Activated T-cell treated with anti-CD3 and anti-CD28 coated beads for 4 hours (primary cell): ENCODE results near the gene ATG13.
"Not testable (repeated sequence)": the region's sequence is repeated elsewhere in the genome, so short reads cannot be mapped to it uniquely, and the experiment has no call there.

ENCODE experiments used
- DNase-seq: peaks from one replicate; pipeline ENCODE4 v3.0.0-alpha.2; 2020

The ATG13 gene

GRCh38 chr11:46649180-46649738 lies 31.9 kb downstream of the ATG13 start:
- no peak for DNase-seq

DNA sequence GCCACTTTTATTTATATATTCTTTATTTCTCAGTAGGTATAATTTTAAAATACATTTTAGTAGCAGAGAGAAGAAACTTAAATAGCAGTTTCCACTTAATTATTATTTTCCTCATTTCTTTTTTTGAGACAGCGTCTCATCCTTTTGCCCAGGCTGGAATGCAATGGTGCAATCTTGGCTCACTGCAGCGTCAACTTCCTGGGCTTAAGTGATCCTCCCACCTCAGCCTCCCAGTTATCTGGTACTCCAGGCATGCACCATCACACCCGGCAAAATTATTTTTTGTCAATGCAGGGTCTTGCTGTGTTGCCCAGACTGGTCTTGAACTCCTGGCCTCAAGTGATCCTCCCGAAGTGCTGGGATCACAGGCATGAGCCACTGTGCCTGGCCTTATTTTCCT lies 38.3 kb downstream of the ATG13 start:
- no peak for DNase-seq

DNA sequence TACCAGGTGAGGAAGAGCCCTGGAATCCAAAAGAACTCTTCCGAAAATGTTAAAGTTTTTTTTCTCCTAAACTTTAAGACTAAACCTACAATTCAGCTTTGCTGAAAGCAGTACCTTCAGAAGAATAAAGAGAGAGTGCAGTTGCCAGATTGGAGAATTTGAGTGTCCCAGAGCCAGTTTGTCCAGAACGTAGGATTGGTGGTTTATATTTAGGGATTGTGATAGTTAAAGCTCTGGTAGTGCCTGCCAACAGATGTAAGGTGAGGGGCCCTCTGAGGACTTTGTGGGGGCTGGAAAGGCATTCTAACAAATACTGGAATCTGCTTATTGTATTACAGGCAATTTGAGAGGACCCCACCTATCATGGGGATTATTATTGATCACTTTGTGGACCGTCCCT lies 39.8 kb downstream of the ATG13 start:
- DNase-seq = no peak

GRCh38 chr11:46658259-46658658 lies 40.9 kb downstream of the ATG13 start:
- DNase-seq = no peak

- no peak for DNase-seq
Measured at GRCh38 chr11:46659908-46660307, 42.6 kb downstream of the ATG13 start.

DNA sequence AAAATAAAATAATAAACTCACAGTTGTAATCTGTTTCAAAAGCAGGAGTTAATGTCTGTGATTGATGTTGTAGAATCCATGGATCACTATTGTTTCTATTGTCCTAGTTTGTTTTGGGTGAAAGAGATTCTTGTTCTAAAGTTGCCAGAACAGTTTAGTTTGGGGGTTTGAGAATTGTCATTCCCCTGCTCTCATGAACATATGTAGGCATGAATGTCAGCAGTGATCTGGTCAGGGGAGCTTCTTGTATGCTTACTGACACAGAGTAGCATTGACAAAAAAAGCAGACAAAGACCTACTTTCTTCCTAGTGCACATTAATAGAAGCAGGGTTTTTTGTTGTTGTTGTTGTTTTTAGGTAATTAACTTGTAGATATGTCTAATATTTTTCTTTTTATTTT lies 44.5 kb downstream of the ATG13 start:
- no peak for DNase-seq

DNA sequence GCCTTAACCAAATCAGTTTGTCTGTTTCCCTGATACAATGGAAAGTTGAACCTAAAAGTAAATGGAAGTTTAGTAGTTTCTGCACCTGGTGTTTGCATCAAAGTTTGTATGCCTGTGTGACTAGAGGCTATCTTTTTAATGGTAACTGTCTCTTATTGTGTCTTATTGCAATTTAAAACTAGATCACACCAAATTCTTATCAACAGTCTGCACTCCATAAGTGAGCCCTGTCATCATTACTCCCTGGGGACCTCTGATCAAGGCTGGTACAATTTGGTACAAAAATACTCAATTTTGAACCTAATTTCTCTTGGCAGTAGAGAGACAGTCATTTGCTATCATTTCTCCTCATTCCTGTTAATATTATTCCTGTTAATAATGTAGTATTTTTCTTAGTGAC lies 45.0 kb downstream of the ATG13 start:
- DNase-seq = no peak

GRCh38 chr11:46663277-46663940 lies 46.1 kb downstream of the ATG13 start:
- no peak for DNase-seq

GRCh38 chr11:46664612-46665011 lies 47.3 kb downstream of the ATG13 start:
- no peak for DNase-seq

DNA sequence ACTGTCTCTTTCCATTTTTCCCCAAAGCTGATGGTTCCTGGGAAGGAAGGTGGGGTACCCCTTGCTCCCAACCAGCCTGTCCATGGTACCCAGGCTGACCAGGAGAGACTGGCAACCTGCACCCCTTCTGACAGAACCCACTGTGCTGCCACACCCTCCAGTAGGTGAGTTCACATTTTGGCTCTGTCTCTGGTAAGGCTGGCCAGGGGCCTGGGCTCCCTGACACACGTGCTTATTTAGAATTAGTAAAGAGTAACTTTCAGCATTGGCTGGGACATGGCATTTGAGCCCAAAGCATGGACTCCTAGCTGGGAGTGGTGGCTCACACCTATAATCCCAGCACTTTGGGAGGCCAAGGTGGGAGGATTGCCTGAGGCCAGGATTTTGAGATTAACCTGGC lies 48.0 kb downstream of the ATG13 start:
- no peak for DNase-seq

GRCh38 chr11:46666516-46666915 lies 49.2 kb downstream of the ATG13 start:
- DNase-seq = no peak

GRCh38 chr11:46667043-46667481 lies 49.7 kb downstream of the ATG13 start:
- no peak for DNase-seq

DNA sequence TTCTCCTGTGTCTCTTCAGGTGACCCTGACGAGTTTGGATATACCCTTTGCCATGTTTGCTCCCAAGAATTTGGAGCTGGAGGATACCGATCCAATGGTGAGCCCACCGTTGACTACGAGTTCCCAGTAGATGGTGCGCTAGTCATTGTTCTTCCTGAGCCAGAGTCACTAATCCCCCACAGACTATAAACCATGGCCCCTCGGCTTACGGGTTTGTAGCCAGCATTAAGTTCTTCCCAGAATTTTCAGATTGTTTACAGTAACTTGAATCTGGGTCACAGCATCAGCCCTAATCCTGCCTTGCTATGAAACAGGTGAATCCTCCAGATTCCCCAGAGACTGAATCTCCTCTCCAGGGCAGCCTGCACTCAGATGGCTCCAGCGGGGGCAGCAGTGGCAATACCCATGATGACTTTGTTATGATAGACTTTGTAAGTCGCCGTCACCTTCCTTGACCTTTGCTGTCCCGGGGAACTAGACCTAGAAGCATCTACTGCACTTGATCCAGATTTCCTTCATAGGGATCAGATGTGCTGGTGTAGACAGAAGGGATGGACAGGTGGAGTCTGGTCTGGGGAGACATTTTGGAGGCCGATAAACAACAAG lies 51.2 kb downstream of the ATG13 start:
- DNase-seq = no peak

DNA sequence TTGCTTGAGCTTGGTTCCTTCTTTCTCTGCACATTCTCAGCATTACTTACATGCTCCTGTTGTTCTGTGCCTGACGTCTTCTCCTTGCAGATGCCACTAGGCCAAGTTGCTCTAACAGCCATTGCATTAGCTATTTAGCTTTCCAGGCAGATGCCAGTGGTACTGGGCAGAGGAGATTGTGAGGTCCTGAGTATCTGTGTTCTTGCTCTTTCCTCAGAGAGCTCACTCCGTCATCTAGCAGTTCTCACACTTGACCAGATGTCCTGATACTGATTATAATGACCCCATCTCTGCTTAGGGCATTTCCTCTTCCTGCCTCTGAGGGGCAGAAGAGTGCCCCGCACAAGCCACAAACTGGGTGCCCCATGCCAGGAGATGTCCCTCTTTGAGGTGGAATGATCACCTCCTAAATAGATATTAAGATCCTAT lies 52.4 kb downstream of the ATG13 start:
- no peak for DNase-seq

DNA sequence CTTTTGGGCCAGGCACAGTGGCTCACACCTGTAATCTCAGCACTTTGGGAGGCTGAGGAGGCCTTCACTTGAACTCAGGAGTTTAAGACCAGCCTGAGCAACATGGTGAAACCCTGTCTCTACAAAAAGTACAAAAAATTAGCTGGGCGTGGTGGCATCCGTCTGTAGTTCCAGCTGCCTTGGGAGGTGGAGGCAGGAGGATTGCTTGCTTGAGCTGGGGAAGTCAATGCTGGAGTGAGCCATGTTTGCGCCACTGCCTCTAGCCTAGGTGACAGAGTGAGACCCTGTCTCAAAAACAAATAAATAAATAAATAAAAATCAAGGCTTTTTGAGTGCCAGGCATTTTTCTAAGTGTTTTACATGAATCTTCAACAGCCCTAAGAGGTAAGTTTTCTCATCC lies 53.2 kb downstream of the ATG13 start:
- not testable (repeated sequence) for DNase-seq

GRCh38 chr11:46671958-46672315 lies 54.6 kb downstream of the ATG13 start:
- no peak for DNase-seq

DNA sequence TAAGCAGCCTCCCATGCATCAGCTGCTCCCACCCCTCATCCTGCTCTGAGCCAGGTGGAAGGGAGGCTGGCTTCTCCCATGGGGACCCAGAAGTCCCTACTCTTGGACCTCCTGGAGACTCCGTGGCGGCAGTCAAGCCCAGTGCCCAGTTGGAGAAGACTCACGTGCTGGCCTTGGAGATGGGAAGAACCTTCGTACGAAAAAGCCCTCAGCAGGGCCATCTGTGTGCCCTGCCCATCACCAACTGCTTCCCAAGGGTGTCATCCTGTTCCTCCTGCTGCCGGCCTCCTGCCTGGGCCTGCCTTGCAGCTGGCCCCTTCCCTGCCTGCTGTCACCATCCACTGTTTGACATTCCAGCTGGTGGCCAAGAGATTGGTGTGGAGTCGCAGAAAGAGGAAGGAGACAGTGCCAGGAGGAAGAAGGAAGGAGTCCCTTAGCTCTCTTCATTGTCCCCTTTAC lies 55.1 kb downstream of the ATG13 start:
- DNase-seq = no peak

DNA sequence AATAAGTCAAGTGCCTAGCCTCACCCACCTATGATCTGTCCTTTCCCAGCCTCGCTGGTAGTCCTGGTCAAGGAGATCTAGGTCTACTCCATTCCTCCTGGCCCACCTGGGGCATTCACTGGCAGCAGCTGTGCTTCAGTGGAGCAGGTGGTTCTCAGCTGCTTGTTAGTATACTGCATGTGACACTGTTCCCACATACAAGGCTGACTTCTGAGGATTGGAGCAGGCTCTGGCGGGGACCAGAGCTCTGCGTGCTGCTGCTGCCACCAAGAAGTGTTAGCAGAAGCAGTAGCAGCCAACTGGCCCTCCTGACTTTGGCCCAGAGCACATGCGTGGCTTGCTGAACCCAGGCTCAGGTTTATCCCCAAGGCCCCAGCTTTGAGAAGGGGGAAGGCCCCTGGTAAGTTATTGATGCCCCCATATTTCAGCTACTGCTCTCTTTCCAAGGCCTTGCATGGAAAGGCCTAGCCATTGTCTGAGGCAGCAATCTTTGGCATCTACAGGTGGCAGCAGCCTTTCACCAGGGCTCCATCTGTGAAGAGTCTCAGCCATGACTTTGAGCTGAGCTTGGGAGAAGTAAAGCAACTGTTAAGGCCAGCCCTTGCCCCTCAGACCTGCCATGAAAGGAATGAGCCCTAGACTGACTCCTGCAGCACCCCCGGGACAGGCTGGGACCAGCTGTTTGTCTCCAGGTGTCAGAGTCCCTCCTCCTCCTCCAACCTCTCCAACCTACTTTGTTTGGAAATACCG lies 56.5 kb downstream of the ATG13 start:
- no peak for DNase-seq

GRCh38 chr11:46674463-46675287 lies 57.3 kb downstream of the ATG13 start:
- no peak for DNase-seq

DNA sequence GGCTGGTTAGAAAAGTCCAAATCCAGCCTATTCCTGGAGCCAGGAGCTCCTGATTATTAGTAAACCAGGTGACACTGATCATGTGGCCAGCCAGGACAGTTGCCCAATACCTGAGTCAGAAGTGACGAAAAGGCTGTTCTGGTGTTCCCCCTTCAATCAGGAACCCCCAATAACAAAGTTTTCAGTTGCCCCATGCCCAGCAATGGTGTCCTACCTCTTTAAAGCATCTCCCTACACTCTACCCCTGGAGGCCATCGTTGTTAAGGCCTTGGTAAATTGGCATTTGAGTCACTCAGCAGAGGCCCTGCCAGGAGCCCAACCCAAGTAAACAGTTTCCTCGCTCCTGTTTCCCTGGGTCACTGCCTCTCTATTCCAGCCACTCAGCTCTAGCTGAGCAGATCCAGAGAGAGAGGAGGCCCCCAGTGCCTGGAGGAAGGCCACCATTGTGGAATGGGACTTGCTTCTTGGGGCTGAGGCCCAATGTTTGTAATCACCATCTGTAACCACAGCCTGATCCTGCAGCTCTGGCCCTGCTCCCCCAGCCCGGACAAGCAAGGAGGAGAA lies 58.0 kb downstream of the ATG13 start:
- DNase-seq = no peak

GRCh38 chr11:46675949-46676348 lies 58.6 kb downstream of the ATG13 start:
- no peak for DNase-seq

GRCh38 chr11:46676436-46677158 lies 59.2 kb downstream of the ATG13 start:
- DNase-seq = no peak
